Astrocyte of the cerebellum (primary cell): Measurements from ENCODE around the gene TSPO2.
A peak's percentile ranks its signal among the peaks of the same experiment; 100 is the strongest.
"Not testable (repeated sequence)": the region's sequence is repeated elsewhere in the genome, so short reads cannot be mapped to it uniquely, and the experiment has no call there.

Source experiments
- DNase-seq: peaks from one replicate; pipeline ENCODE4 v3.0.0-alpha.2; 2011; ENCODE audit warnings: low read depth
- H3K4me3 ChIP-seq: 2 replicates; pipeline ENCODE4 v1.5.1; 2011; ENCODE audit warnings: mild to moderate bottlenecking, low read depth, low read length, moderate library complexity
- in situ Hi-C: cut with HindIII; loops from 2 replicates; pipeline ENCODE4 v1.10.0; 2017; ENCODE audit warnings: low sequenced_read_pairs
- TF ChIP-seq, protein P1 (sequence below): IDR thresholded peaks from 2 replicates; pipeline ENCODE4 v1.5.1; 2012; ENCODE audit warnings: low read length, low read depth, moderate library complexity, mild to moderate bottlenecking; ENCODE audit errors: missing control alignments

The TSPO2 gene

DNA sequence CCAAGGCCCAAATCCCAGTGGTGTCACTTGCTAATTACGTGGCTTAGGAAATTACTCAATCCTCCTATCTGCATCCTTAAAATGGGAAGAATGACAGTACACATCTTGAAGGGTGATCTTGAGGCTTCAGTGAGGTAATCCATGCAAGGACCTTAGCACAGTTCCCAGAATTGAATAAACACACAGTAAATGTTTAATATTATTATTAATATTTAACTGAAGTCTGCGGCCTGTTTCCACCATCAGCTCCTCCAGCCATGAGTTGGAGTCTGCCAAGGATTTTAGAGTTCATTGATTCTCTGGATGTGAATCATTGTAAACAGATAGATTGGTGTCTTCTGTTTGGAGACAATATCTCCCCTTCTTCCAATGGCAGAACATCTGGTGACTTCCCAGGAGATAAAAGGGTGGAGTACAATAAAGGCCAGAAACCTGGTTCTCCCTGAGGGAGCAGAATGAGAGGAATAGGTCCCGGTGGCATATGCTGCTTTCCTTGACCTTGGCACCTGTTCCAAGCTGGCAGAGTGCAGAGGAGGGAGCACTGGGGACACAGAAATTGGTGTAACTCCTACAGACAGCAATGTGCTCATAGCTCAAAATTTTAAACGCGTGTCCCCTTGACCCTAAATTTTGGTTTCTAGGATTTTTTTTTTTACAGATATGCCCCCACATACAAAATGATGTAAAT lies 28.7 kb upstream of the TSPO2 start:
- no peak for DNase-seq
- no peak overlapping the region for H3K4me3 ChIP-seq
- in situ Hi-C loops = no loop called here
- TF ChIP-seq, protein P1, sequence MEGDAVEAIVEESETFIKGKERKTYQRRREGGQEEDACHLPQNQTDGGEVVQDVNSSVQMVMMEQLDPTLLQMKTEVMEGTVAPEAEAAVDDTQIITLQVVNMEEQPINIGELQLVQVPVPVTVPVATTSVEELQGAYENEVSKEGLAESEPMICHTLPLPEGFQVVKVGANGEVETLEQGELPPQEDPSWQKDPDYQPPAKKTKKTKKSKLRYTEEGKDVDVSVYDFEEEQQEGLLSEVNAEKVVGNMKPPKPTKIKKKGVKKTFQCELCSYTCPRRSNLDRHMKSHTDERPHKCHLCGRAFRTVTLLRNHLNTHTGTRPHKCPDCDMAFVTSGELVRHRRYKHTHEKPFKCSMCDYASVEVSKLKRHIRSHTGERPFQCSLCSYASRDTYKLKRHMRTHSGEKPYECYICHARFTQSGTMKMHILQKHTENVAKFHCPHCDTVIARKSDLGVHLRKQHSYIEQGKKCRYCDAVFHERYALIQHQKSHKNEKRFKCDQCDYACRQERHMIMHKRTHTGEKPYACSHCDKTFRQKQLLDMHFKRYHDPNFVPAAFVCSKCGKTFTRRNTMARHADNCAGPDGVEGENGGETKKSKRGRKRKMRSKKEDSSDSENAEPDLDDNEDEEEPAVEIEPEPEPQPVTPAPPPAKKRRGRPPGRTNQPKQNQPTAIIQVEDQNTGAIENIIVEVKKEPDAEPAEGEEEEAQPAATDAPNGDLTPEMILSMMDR = no peak

DNA sequence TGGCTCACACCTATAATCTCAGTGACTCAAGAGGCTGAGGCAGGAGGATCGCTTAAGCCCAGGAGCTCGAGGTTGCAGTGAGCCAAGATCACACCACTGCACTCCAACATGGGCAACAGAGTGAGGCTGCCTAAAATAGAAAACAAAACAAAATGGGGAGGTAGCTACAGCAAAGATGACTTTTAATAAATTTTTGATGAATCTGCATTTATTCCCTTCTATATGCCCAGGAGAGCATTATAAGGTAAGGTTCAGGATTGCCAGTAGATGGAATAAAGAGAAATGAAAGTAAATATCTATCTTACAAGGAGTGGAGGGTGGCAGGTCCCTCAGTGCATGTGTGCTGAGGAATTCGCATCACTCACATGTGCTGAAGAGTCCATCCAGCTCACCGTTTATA lies 27.5 kb upstream of the TSPO2 start:
- no peak overlapping the region for H3K4me3 ChIP-seq
- in situ Hi-C loops = no loop called here
- no peak for DNase-seq
- TF ChIP-seq, protein P1 = no peak

DNA sequence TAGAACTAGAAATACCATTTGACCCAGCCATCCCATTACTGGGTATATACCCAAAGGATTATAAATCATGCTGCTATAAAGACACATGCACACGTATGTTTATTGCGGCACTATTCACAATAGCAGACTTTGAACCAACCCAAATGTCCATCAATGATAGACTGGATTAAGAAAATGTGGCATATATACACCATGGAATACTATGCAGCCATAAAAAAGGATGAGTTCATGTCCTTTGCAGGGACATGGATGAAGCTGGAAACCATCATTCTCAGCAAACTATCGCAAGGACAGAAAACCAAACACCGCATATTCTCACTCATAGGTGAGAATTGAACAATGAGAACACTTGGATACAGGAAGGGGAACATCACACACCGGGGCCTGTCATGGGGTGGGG lies 26.4 kb upstream of the TSPO2 start:
- H3K4me3 ChIP-seq, in situ Hi-C loops, DNase-seq: not testable (repeated sequence)

DNA sequence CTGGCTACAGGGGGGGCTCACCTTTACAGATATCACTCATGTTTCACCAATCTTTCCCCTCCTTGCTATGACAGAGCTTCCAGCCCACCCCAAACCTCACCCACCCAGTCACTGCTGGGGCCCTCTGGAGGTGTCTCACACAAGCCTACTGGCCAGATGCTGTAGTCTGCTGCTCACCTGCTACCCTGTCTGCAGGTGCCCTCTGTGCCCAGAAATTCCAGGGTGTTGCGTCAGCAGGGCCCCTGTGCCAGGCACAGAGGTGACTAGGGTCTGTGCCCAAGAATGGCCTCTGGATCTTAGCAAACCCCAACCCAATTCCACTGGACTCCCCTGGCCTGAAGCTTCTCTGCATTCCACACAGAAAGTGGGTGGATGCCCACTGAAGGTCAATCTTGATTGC lies 24.6 kb upstream of the TSPO2 start:
- in situ Hi-C loops = no loop called here

DNA sequence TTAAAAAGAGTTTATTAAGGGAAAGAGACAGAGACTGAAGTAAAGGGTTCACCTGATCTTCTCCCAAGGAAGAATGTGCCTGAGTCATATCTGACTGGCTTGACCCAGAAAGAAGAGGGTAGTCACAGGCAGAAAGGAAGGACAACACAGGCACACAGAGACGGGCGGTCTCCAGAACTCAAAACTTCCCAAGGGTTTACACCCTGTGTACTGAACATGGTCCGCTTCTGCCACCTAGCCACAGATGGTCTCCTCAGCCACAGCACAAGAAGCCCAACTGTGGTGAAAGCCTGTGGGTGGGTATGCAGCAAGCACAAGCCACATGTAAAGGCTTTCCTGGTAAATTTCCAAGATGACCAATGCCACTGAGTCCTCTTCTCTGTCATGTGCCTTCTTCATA lies 20.4 kb upstream of the TSPO2 start:
- DNase-seq = peak; percentile 48
- no peak overlapping the region for H3K4me3 ChIP-seq
- in situ Hi-C loops = no loop called here
- TF ChIP-seq, protein P1 = peak; percentile 54

More for the DNA sequence above, 24.6 kb upstream of the TSPO2 start:
- DNase-seq = no peak
- H3K4me3 ChIP-seq = no peak overlapping the region
- TF ChIP-seq, protein P1 = no peak

DNA sequence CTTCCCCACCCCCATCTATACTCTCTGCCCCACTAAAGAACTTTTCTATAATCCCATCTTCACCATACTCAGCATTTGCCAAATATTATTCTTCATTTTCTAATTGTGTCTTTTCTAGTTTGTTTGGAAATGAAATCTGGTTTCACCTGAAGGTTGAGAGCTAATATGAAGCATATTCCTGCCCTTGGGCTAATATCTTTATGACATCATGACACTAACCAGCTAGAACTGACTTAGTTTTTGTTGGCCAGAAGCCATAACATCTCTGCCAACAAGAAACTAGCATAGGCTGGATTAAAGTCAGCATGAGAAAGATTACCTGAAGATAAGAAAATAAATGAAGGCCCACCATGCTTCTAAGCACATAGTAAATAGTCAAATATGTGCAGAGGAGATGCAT lies 20.0 kb upstream of the TSPO2 start:
- H3K4me3 ChIP-seq = no peak overlapping the region
- in situ Hi-C loops = no loop called here
- no peak for DNase-seq
- TF ChIP-seq, protein P1 = no peak

DNA sequence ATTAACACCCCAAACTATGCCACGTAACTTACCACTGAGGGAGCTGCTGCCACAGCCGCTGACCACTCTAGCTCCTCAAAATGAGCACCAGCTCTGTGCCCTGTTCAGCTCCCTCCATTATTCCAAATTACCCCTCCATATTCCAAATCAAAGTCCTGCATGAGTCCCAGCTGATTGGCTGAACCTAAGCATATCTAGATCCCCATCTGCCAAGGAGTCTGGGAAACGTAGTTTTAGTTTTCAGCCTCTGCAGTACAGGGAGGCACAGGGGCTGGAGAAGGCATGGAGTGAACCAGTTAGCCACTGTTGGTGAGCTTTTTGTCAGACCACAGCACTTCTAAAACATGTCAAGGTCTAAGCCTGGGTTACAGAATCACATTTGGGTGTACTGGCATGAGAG lies 19.2 kb upstream of the TSPO2 start:
- in situ Hi-C loops = no loop called here
- H3K4me3 ChIP-seq = no peak overlapping the region
- DNase-seq = no peak
- TF ChIP-seq, protein P1 = no peak
